H9 (cell line): ENCODE data around the gene DNAI7. TPM values are rescaled to one million over a fixed set of nuclear protein-coding genes. Genes with fewer than 3 reads are reported as not detected.

Experiments used
- DNase-seq: peaks from one replicate; pipeline ENCODE4 v3.0.0-alpha.2; 2017
- H2AFZ ChIP-seq: one replicate; pipeline ENCODE4 v1.6.1; 2013; ENCODE audit warnings: mild to moderate bottlenecking, low read length, control low read depth, moderate library complexity
- H2AK5ac ChIP-seq: 2 replicates; pipeline ENCODE4 v1.6.1; 2013; ENCODE audit warnings: low read length, control low read depth, mixed read lengths; ENCODE audit not compliant: insufficient read length
- H2BK120ac ChIP-seq: one replicate; pipeline ENCODE4 v1.6.1; 2013; ENCODE audit warnings: low read depth, mild to moderate bottlenecking, low read length, control low read depth, inconsistent platforms; ENCODE audit not compliant: poor library complexity, severe bottlenecking
- H2BK12ac ChIP-seq: 2 replicates; pipeline ENCODE4 v1.6.1; 2013; ENCODE audit warnings: low read length, control low read depth, mixed read lengths, low read depth; ENCODE audit not compliant: insufficient read length
- H2BK15ac ChIP-seq: 2 replicates; pipeline ENCODE4 v1.6.1; 2013; ENCODE audit warnings: low read depth, low read length, control low read depth
- H2BK20ac ChIP-seq: one replicate; pipeline ENCODE4 v1.6.1; 2013; ENCODE audit warnings: low read depth, mild to moderate bottlenecking, low read length, control low read depth, inconsistent platforms; ENCODE audit not compliant: poor library complexity, severe bottlenecking
- H2BK5ac ChIP-seq: 2 replicates; pipeline ENCODE4 v1.6.1; 2013; ENCODE audit warnings: low read length, control low read depth, mixed read lengths; ENCODE audit not compliant: insufficient read length
- H3K14ac ChIP-seq: 2 replicates; pipeline ENCODE4 v1.6.1; 2013; ENCODE audit warnings: low read length, control low read depth; ENCODE audit not compliant: insufficient read depth
- H3K18ac ChIP-seq: 2 replicates; pipeline ENCODE4 v1.6.1; 2013; ENCODE audit warnings: low read depth, mild to moderate bottlenecking, mixed read lengths, low read length, control low read depth; ENCODE audit not compliant: insufficient read length
- H3K23ac ChIP-seq: 2 replicates; pipeline ENCODE4 v1.6.1; 2013; ENCODE audit warnings: low read length, control low read depth, mixed read lengths, low read depth; ENCODE audit not compliant: insufficient read length
- H3K23me2 ChIP-seq: 2 replicates; pipeline ENCODE4 v1.6.1; 2013; ENCODE audit warnings: low read depth, mild to moderate bottlenecking, mixed read lengths, low read length, control low read depth; ENCODE audit not compliant: insufficient read length, poor library complexity, severe bottlenecking
- H3K27ac ChIP-seq: 2 replicates; pipeline ENCODE4 v1.5.1; 2013; ENCODE audit warnings: low read length, control low read depth, mixed read lengths, low read depth; ENCODE audit not compliant: insufficient read length
- H3K27me3 ChIP-seq: 2 replicates; pipeline ENCODE4 v1.6.1; 2013; ENCODE audit warnings: low read length, control low read depth, inconsistent platforms; ENCODE audit not compliant: insufficient read depth
- H3K4ac ChIP-seq: 2 replicates; pipeline ENCODE4 v1.6.1; 2013; ENCODE audit warnings: low read depth, mild to moderate bottlenecking, control low read depth, inconsistent platforms, low read length, moderate library complexity
- H3K4me1 ChIP-seq: 2 replicates; pipeline ENCODE4 v1.6.1; 2013; ENCODE audit warnings: low read length, control low read depth, inconsistent platforms; ENCODE audit not compliant: insufficient read depth
- H3K4me2 ChIP-seq: 2 replicates; pipeline ENCODE4 v1.6.1; 2013; ENCODE audit warnings: low read length, control low read depth, mixed read lengths; ENCODE audit not compliant: insufficient read length, insufficient read depth
- H3K56ac ChIP-seq: 2 replicates; pipeline ENCODE4 v1.6.1; 2013; ENCODE audit warnings: low read depth, mild to moderate bottlenecking, mixed read lengths, low read length, control low read depth; ENCODE audit not compliant: insufficient read length
- H3K79me1 ChIP-seq: 2 replicates; pipeline ENCODE4 v1.6.1; 2013; ENCODE audit warnings: low read depth, mild to moderate bottlenecking, moderate library complexity, low read length, control low read depth, inconsistent platforms; ENCODE audit not compliant: insufficient read depth, poor library complexity, severe bottlenecking
- H3K79me2 ChIP-seq: 2 replicates; pipeline ENCODE4 v1.6.1; 2013; ENCODE audit warnings: low read length, control low read depth, inconsistent platforms; ENCODE audit not compliant: insufficient read depth
- H3K9ac ChIP-seq: 2 replicates; pipeline ENCODE4 v1.6.1; 2013; ENCODE audit warnings: low read length, control low read depth, mixed read lengths; ENCODE audit not compliant: insufficient read length; ENCODE audit errors: extremely low read depth
- H3K9me3 ChIP-seq: one replicate; pipeline ENCODE4 v1.6.1; 2013; ENCODE audit warnings: low read depth, low read length, inconsistent platforms; ENCODE audit not compliant: control insufficient read depth
- H3T11ph ChIP-seq: one replicate; pipeline ENCODE4 v1.6.1; 2013; ENCODE audit warnings: mild to moderate bottlenecking, low read length, control low read depth, inconsistent platforms
- H4K20me1 ChIP-seq: one replicate; pipeline ENCODE4 v1.6.1; 2013; ENCODE audit not compliant: control insufficient read depth, insufficient read length, insufficient read depth
- H4K5ac ChIP-seq: 2 replicates; pipeline ENCODE4 v1.6.1; 2013; ENCODE audit warnings: low read depth, mild to moderate bottlenecking, mixed read lengths, low read length, control low read depth; ENCODE audit not compliant: insufficient read length
- H4K8ac ChIP-seq: replicated peaks from 2 replicates; pipeline ENCODE4 v1.6.1; 2013; ENCODE audit warnings: low read length, control low read depth, mixed read lengths, low read depth; ENCODE audit not compliant: insufficient read length
- H4K91ac ChIP-seq: 2 replicates; pipeline ENCODE4 v1.6.1; 2013; ENCODE audit warnings: low read depth, mild to moderate bottlenecking, moderate library complexity, mixed read lengths, low read length, control low read depth; ENCODE audit not compliant: insufficient read length
- H3K27ac Mint-ChIP-seq, 3 experiments: 2 replicates in 2 of 3; 3 replicates in 1 of 3; pipeline ENCODE4 v1.8.0; 2020 to 2021; ENCODE audit warnings: mixed read lengths in 3 of 3, mild to moderate bottlenecking in 1 of 3, moderate library complexity in 1 of 3
- H3K27me3 Mint-ChIP-seq: 2 replicates; pipeline ENCODE4 v1.8.0; 2021; ENCODE audit warnings: low read depth, mild to moderate bottlenecking, moderate library complexity, mixed read lengths
- H3K36me3 Mint-ChIP-seq, 3 experiments: 2 replicates in 2 of 3; 3 replicates in 1 of 3; pipeline ENCODE4 v1.8.0; 2020 to 2021; ENCODE audit warnings: low read depth in 3 of 3, mixed read lengths in 3 of 3; ENCODE audit not compliant: insufficient read depth in 1 of 3
- H3K4me1 Mint-ChIP-seq, 2 experiments: 2 replicates each; pipeline ENCODE4 v1.8.0; 2020; ENCODE audit warnings: mixed read lengths in 2 of 2
- H3K4me3 Mint-ChIP-seq, 2 experiments: 2 replicates in 1 of 2; 3 replicates in 1 of 2; pipeline ENCODE4 v1.8.0; 2020 to 2021; ENCODE audit warnings: mild to moderate bottlenecking in 2 of 2, mixed read lengths in 2 of 2, moderate library complexity in 1 of 2
- H3K9me3 Mint-ChIP-seq, 2 experiments: 2 replicates in 1 of 2; 3 replicates in 1 of 2; pipeline ENCODE4 v1.8.0; 2020; ENCODE audit warnings: mild to moderate bottlenecking in 2 of 2, mixed read lengths in 2 of 2, moderate library complexity in 1 of 2
- total RNA-seq: library from RNA; stranded (reverse); gene quantifications from 2 replicates; pipeline ENCODE4 v1.2.1, GENCODE V29; 2021
- TF ChIP-seq, protein P1 (sequence below): fragments of 200-600 bp; sonication (generic); conservative IDR thresholded peaks from 3 replicates; pipeline ENCODE4 v1.8.0; 2021; ENCODE audit warnings: antibody characterized with exemption, mild to moderate bottlenecking

Gene DNAI7
- total RNA-seq, 1 experiment from 2014 or later = not detected

GRCh38 chr12:25130741-25131188 is 64.2 kb downstream of the DNAI7 start:
- no peaks in the 10 kb centered on the region for H4K20me1 ChIP-seq
- no peak overlapping the region for H2BK120ac ChIP-seq
- no peak overlapping the region for H2BK15ac ChIP-seq
- no peak overlapping the region for H2BK5ac ChIP-seq
- H2BK12ac ChIP-seq = no peak overlapping the region
- H3K36me3 Mint-ChIP-seq = no peaks in the 10 kb centered on the region
- no peak overlapping the region for H4K8ac ChIP-seq
- H3K27ac Mint-ChIP-seq = no peak overlapping the region
- no peaks in the 10 kb centered on the region for H3K27me3 ChIP-seq
- no peaks in the 10 kb centered on the region for H3K9me3 Mint-ChIP-seq
- no peak overlapping the region for H4K91ac ChIP-seq
- no peak overlapping the region for H2AK5ac ChIP-seq
- no peak for DNase-seq
- no peak overlapping the region for H3K4me3 Mint-ChIP-seq
- H3K18ac ChIP-seq = no peak overlapping the region
- H3K9ac ChIP-seq = no peak overlapping the region
- no peak overlapping the region for H3K4ac ChIP-seq
- no peaks in the 10 kb centered on the region for H3K23me2 ChIP-seq
- no peak overlapping the region for H3K27ac ChIP-seq
- TF ChIP-seq, protein P1, sequence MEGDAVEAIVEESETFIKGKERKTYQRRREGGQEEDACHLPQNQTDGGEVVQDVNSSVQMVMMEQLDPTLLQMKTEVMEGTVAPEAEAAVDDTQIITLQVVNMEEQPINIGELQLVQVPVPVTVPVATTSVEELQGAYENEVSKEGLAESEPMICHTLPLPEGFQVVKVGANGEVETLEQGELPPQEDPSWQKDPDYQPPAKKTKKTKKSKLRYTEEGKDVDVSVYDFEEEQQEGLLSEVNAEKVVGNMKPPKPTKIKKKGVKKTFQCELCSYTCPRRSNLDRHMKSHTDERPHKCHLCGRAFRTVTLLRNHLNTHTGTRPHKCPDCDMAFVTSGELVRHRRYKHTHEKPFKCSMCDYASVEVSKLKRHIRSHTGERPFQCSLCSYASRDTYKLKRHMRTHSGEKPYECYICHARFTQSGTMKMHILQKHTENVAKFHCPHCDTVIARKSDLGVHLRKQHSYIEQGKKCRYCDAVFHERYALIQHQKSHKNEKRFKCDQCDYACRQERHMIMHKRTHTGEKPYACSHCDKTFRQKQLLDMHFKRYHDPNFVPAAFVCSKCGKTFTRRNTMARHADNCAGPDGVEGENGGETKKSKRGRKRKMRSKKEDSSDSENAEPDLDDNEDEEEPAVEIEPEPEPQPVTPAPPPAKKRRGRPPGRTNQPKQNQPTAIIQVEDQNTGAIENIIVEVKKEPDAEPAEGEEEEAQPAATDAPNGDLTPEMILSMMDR = peak; percentile 87
- H3K14ac ChIP-seq = no peak overlapping the region
- H3K4me1 Mint-ChIP-seq = peaks cover 19 to 21% of the 10 kb centered on the region in 2 experiments
- no peaks in the 10 kb centered on the region for H3K9me3 ChIP-seq
- no peak overlapping the region for H2AFZ ChIP-seq
- no peaks in the 10 kb centered on the region for H3K27me3 Mint-ChIP-seq
- no peak overlapping the region for H3T11ph ChIP-seq
- H3K23ac ChIP-seq = no peak overlapping the region
- no peak overlapping the region for H3K56ac ChIP-seq
- H3K79me1 ChIP-seq = no peaks in the 10 kb centered on the region
- H3K79me2 ChIP-seq = no peaks in the 10 kb centered on the region
- H3K4me2 ChIP-seq = no peak overlapping the region
- no peaks in the 10 kb centered on the region for H3K4me1 ChIP-seq
- no peak overlapping the region for H4K5ac ChIP-seq
- no peak overlapping the region for H2BK20ac ChIP-seq
